Measurements from ENCODE around the gene AUP1.
"Not testable (repeated sequence)": the region's sequence is repeated elsewhere in the genome, so short reads cannot be mapped to it uniquely, and the experiment has no call there.

The AUP1 gene

DNA sequence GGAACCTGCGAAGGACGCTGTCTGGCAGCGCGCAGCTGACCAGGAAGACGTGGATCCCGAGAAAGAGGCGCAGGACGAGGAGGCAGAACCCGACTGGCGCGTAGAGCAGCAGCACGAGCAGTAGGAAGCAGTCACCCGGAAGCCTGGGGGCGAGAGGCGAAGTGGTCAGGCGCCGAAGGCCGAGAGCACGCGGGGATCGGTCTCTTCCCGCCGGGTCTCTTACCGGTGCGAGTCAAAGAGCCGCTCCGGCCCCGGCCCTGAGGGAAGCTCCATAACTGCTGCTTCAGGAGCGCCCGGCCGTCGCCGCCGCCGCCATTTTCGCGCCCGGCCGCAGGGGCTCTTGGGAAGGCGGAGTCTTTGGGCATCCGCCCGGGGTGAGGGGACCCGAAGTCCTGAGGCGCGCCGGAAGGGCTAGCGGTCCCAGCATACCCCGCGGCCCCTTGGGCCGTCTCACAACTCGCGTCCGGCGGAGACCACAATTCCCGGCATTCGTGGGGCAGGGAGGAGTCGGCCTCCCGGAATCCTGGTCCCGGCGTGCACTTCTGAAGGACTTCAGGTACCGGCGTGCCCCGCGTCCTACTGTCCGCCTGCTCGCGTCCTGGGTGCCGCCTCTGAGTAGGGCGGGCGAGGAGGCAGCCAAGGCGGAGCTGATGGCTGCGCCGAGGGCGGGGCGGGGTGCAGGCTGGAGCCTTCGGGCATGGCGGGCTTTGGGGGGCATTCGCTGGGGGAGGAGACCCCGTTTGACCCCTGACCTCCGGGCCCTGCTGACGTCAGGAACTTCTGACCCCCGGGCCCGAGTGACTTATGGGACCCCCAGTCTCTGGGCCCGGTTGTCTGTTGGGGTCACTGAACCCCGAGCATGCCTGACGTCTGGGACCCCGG, at the start of gene AUP1, which contains the start of gene HTRA2:
Gene AUP1, minus strand, starts transcription at position 350 of the 882 bp plus-strand sequence. Its CDS starts 77 bp downstream, at position 273.
Gene HTRA2, plus strand, starts transcription at position 577 of the 882 bp plus-strand sequence. Its CDS starts 74 bp downstream, at position 651.
- DNase-seq: peak; percentile 90

DNA sequence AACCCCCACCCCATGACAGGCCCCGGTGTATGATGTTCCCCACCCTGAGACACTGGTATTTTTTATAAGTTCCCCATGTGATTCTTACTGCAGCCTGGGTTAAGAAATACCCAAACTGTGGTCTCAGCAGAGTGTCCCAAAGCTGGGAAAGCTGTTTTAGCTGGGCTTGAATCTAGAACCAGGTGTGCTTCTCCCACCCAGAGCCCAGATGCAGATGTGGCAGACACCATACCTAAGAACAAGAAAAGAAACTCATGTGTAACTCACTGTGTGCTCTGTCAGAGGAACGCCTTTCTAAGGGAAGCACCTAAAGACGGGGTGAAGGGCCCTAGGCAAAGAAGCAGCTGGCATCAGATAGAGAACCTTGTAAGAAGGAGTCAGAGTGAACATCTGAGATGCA, 48.9 kb upstream of the AUP1 start:
- DNase-seq: no peak

DNA sequence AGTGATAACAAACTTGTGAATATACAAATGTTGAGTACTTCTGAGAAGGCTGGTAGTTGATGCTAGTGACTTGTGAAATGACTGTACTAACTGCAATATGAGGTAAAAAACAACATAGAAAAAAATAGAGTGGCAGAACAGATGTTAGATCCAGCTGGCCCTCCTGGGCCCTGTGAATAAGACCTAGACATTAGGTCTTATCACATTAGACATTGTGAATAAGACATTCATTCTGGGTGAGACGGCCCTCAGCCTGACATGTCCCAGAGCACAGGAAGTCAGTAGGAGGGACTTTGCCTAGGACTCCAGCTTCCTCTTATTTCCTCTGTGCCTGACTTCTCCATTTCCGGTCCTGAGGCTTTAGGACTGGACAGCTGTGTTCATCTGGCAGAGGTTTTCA, 47.9 kb upstream of the AUP1 start:
- no peak for DNase-seq

- DNase-seq: no peak
Observed at GRCh38 chr2:74576863-74577229, 47.3 kb upstream of the AUP1 start.

DNA sequence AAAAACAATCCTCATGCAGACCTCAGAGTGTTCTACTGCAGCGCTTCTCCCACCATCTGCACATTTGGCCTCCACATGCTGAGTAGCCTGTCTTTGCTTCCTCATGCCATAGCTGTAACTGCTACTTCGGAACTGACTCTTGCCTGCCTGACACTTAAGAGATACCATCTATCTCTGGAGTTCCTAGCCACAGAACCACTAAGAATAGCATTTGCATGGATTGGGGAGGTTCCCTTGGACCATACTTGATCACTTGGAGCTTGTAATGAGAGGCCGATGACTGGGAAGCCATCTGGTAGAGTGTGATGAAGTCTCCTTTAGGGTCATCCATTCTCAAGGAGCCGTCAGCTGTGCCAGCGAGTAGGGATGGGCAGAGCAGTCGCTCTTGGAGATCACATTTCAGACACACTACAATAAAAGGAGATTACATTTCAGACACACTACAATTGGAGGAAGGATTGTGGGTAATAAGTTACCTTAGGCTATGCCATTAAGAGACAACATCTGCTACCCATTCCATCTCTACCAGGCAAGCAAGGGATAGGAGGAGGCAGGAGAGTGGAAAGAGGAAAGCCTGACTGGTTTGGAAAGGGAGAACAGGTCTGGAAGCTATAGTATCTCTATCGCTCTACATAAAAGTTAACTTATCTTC, 46.8 kb upstream of the AUP1 start:
- DNase-seq: no peak

- no peak for DNase-seq
Observed at GRCh38 chr2:74575320-74575719, 45.8 kb upstream of the AUP1 start.

- peak; percentile 33 for DNase-seq
Observed at GRCh38 chr2:74573747-74574562, 44.4 kb upstream of the AUP1 start.

- DNase-seq: no peak
Observed at GRCh38 chr2:74572178-74572925, 42.8 kb upstream of the AUP1 start.

GRCh38 chr2:74571058-74571457, 41.6 kb upstream of the AUP1 start:
- no peak for DNase-seq

GRCh38 chr2:74569686-74570085, 40.2 kb upstream of the AUP1 start:
- no peak for DNase-seq

- no peak for DNase-seq
Observed at GRCh38 chr2:74567881-74568280, 38.4 kb upstream of the AUP1 start.

- DNase-seq: no peak
Observed at GRCh38 chr2:74566754-74567085, 37.2 kb upstream of the AUP1 start.

DNA sequence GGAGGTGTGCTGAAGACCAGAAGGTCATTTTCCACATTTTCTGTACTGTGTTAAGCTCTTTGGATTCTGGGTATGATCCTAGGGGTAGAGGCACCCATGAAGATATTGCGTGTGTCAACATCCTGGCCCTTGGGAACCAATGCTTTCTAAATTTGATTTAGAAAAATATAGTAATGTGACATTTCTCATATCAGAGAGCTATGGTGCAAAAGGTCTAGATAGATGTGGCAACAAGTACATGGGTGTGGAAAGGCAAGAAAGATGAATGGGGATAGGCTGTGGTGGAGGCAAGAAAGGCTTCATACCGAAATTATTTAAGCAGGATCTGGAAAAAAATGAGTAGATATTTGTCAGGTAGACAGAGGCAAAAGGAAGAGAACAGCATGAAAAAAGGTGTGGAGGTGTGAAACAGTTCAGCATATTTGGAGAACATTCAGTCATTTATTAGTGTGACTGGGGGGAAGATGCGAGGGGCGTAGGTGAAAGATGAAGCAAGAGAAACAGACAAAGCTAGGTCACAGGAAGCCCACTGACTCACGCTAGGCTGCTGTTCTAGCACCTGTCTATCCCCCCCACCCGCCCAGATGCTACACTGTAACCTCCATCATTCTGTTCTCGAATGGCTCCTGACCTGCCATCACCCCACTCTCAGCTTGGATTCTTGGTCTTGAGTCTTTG, 36.7 kb upstream of the AUP1 start:
- no peak for DNase-seq

DNA sequence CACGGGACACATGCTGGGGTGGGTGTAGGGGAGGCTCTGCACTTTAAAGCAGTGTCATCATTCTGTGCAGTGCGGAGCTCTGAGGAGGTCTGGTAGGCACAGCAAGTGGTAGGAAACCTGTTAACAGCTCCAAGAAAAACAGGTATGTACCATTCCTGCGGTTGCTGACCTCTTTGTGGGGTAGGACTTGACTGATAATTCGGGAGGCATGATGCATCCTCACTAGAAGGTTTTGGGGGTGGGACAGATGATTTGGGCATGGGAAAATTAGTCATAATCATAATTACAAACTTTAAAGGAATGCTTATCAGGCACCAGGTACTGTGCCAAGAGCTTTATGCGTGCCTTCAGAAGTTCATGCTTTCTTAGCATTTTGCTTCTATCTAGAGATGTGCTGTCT, 34.7 kb upstream of the AUP1 start:
- DNase-seq: no peak

GRCh38 chr2:74562126-74562775, 32.7 kb upstream of the AUP1 start:
- no peak for DNase-seq

- not testable (repeated sequence) for DNase-seq
Observed at GRCh38 chr2:74561022-74561421, 31.5 kb upstream of the AUP1 start.

DNA sequence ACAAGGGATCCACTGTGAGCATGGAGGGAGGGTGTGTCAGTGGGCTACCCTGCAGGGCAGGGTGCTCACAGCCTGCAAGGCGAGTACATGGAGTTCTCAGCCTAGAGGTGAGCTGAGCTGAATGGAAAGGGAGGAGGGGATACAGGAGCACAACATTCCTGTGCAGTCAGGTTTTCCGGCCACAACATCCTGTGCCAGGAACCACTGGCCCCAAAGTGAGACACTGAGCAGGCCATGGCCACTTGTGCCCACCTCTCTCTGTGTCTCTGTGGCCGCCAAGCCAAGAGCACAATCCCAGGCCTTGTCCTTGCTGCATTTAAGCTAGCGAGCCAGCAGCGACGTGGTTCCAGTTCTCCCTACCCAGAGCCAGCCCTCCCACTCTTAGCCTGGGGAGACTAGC, 31.1 kb upstream of the AUP1 start:
- DNase-seq: no peak

DNA sequence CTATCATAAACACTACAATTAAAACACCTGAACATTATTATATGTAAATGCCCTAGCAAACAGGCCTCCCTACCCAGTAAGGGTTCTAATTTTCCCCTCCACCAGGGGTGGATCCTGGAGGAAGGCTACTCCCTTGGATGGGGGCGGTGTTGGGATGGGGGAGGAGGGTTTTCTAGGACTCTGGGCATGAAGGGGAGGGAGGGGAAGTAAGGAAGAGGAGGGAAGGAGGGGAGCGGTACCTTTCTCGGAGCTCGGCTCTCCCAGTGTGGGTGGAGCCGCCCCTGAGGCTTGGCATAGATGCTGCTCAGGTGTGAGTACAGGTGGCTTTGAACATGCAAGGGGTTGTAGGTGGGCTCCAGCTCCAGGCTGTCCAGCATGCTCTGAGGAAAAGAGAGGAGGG, 30.4 kb upstream of the AUP1 start:
- no peak for DNase-seq

GRCh38 chr2:74558284-74559230, 29.1 kb upstream of the AUP1 start:
- no peak for DNase-seq

DNA sequence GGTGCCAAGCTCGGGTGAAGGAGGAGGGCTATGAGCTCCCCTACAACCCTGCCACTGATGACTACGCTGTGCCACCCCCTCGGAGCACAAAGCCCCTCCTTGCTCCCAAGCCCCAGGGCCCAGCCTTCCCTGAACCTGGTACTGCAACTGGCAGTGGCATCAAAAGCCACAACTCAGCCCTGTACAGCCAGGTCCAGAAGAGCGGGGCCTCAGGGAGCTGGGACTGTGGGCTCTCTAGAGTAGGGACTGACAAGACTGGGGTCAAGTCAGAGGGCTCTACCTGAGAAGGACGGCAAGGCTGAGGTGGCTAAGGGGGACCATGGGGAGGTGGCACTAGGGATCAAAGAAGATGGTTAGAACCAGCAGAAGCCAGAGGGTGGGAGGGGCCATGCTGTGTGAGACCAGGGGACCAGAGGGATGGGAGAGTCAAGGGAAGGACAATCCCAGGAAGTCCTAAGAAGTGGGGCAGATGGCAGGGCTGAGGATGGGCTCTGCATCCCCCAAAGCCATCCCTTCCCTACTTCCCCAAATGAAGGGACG, 27.4 kb upstream of the AUP1 start:
- no peak for DNase-seq

Measured in CD4-positive, alpha-beta T cell treated with Interleukin-12 subunit alpha and Interleukin-12 subunit beta, for 1 hour (primary cell).